Stimulated activated CD4-positive, alpha-beta T cell treated with anti-CD3 and anti-CD28 coated beads, Interleukin-4, amount 100 ng/mL, for 48 hours (primary cell): Measurements from ENCODE around the gene UNC5C.

Experiments used
- DNase-seq, 2 donors: peaks; one replicate each; pipeline ENCODE4 v3.0.0-alpha.2; 2020; ENCODE audit warnings: low read depth in 2 of 2

UNC5C gene

GRCh38 chr4:95268819-95269565 is 279.8 kb downstream of the UNC5C start:
- no peak for DNase-seq

- DNase-seq: no peak
Measured at GRCh38 chr4:95267081-95267480, 281.7 kb downstream of the UNC5C start.

GRCh38 chr4:95265814-95266740 is 282.7 kb downstream of the UNC5C start:
- DNase-seq: no peak

- no peak for DNase-seq
Measured at GRCh38 chr4:95264843-95265242, 283.9 kb downstream of the UNC5C start.

- DNase-seq: no peak
Measured at GRCh38 chr4:95263960-95264359, 284.8 kb downstream of the UNC5C start.

- DNase-seq: no peak
Measured at GRCh38 chr4:95263391-95263790, 285.4 kb downstream of the UNC5C start.

GRCh38 chr4:95256108-95256835 is 292.5 kb downstream of the UNC5C start:
- DNase-seq: no peak

- DNase-seq: no peak
Measured at GRCh38 chr4:95255396-95256107, 293.2 kb downstream of the UNC5C start.

GRCh38 chr4:95251568-95251967 is 297.2 kb downstream of the UNC5C start:
- DNase-seq: no peak

GRCh38 chr4:95250544-95251137 is 298.1 kb downstream of the UNC5C start:
- no peak for DNase-seq

- DNase-seq: no peak
Measured at GRCh38 chr4:95249426-95250021, 299.2 kb downstream of the UNC5C start.

GRCh38 chr4:95248720-95249425 is 299.9 kb downstream of the UNC5C start:
- DNase-seq: no peak

GRCh38 chr4:95243892-95244291 is 304.9 kb downstream of the UNC5C start:
- no peak for DNase-seq

- DNase-seq: no peak
Measured at GRCh38 chr4:95238554-95238953, 310.2 kb downstream of the UNC5C start.

GRCh38 chr4:95232358-95233156 is 316.2 kb downstream of the UNC5C start:
- no peak for DNase-seq

GRCh38 chr4:95231681-95232080 is 317.1 kb downstream of the UNC5C start:
- DNase-seq: no peak

GRCh38 chr4:95225849-95226248 is 322.9 kb downstream of the UNC5C start:
- no peak for DNase-seq

- no peak for DNase-seq
Measured at GRCh38 chr4:95224402-95224801, 324.4 kb downstream of the UNC5C start.
